ENCODE results near the gene ZBTB24. TPM values are rescaled to one million over a fixed set of nuclear protein-coding genes. Genes with fewer than 3 reads are reported as not detected.

The ZBTB24 gene
- total RNA-seq, 1 experiment from 2014 or later: 27.3 TPM

GRCh38 chr6:109449795-109450673 is 33.0 kb downstream of the ZBTB24 start:
- no peak overlapping the region for H4K8ac ChIP-seq (replicated peaks; ENCODE audit: insufficient read length, low read depth, low read length)
- H3K56ac ChIP-seq (ENCODE audit: insufficient read length, low read depth, low read length): no peak overlapping the region
- no peaks in the 10 kb centered on the region for H4K20me1 ChIP-seq (ENCODE audit: control insufficient read depth, insufficient read depth, insufficient read length)
- H3T11ph ChIP-seq (ENCODE audit: low read length): no peak overlapping the region
- H4K91ac ChIP-seq (ENCODE audit: insufficient read length, low read depth, low read length): no peak overlapping the region
- H3K27me3 Mint-ChIP-seq (ENCODE audit: low read depth): no peaks in the 10 kb centered on the region
- peaks cover 5% of the 10 kb centered on the region for H3K23me2 ChIP-seq (ENCODE audit: insufficient read length, low read depth, low read length, poor library complexity, severe bottlenecking)
- H2BK12ac ChIP-seq (ENCODE audit: insufficient read length, low read depth, low read length): no peak overlapping the region
- no peak overlapping the region for H3K14ac ChIP-seq (ENCODE audit: insufficient read depth, low read length)
- no peaks in the 10 kb centered on the region for H3K27me3 ChIP-seq (ENCODE audit: insufficient read depth, low read length)
- no peak for TF ChIP-seq CTCF (conservative IDR thresholded peaks at IDR 0.05)
- H3K27ac ChIP-seq (ENCODE audit: insufficient read length, low read depth, low read length): no peak overlapping the region
- H2BK5ac ChIP-seq (ENCODE audit: insufficient read length, low read length): no peak overlapping the region
- no peak overlapping the region for H2AFZ ChIP-seq (ENCODE audit: low read length)
- no peak overlapping the region for H2BK120ac ChIP-seq (ENCODE audit: low read depth, low read length, poor library complexity, severe bottlenecking)
- H2AK5ac ChIP-seq (ENCODE audit: insufficient read length, low read length): no peak overlapping the region
- H3K79me2 ChIP-seq (ENCODE audit: insufficient read depth, low read length): no peaks in the 10 kb centered on the region
- H3K36me3 Mint-ChIP-seq (ENCODE audit: insufficient read depth in 1 of 3, low read depth in 3 of 3): peaks cover 19 to 68% (median 51%) of the 10 kb centered on the region in 3 experiments
- no peak overlapping the region for H3K18ac ChIP-seq (ENCODE audit: insufficient read length, low read depth, low read length)
- no peak overlapping the region for H4K5ac ChIP-seq (ENCODE audit: insufficient read length, low read depth, low read length)
- peaks cover 8 to 9% of the 10 kb centered on the region in 2 experiments for H3K4me1 Mint-ChIP-seq
- no CpG with 5 or more reads among the region's 16 CpGs for WGBS (ENCODE audit: extremely low coverage, insufficient read length, low lambda C conversion rate)
- H3K4me3 Mint-ChIP-seq: no peak overlapping the region
- H3K23ac ChIP-seq (ENCODE audit: insufficient read length, low read depth, low read length): no peak overlapping the region
- no peak overlapping the region for H3K4ac ChIP-seq (ENCODE audit: low read depth, low read length)
- H3K9ac ChIP-seq (ENCODE audit: extremely low read depth, insufficient read length, low read length): no peak overlapping the region
- no peak overlapping the region for H2BK15ac ChIP-seq (ENCODE audit: low read depth, low read length)
- no peak overlapping the region for H2BK20ac ChIP-seq (ENCODE audit: low read depth, low read length, poor library complexity, severe bottlenecking)
- H3K4me1 ChIP-seq (ENCODE audit: insufficient read depth, low read length): no peaks in the 10 kb centered on the region
- no peak for DNase-seq
- no peaks in the 10 kb centered on the region; a peak in 1 of 5 replicates for H3K9me3 Mint-ChIP-seq
- H3K79me1 ChIP-seq (ENCODE audit: insufficient read depth, low read depth, low read length, poor library complexity, severe bottlenecking): no peaks in the 10 kb centered on the region
- no peaks in the 10 kb centered on the region for H3K9me3 ChIP-seq (ENCODE audit: control insufficient read depth, low read depth, low read length)
- peak overlapping the region in 1 of 3 experiments; percentile 55; a peak in 1 of 7 replicates for H3K27ac Mint-ChIP-seq
- H3K4me2 ChIP-seq (ENCODE audit: insufficient read depth, insufficient read length, low read length): no peak overlapping the region

Data from H9 (cell line).